Measurements from ENCODE around the gene CDKAL1. TPM values are rescaled to one million over a fixed set of nuclear protein-coding genes. Genes with fewer than 3 reads are reported as not detected.

Gene CDKAL1
- total RNA-seq, 1 experiment from 2014 or later = 20.6 TPM

- TF ChIP-seq ZNF512 (CRISPR knock-in tag; IDR thresholded peaks at IDR 0.05; ENCODE audit: borderline replicate concordance) = no peak
- no peak for TF ChIP-seq ZNF396 (CRISPR knock-in tag; IDR thresholded peaks at IDR 0.05; ENCODE audit: borderline replicate concordance)
Measured at GRCh38 chr6:20539387-20539786, 5.1 kb downstream of the CDKAL1 start (continued).

GRCh38 chr6:20540683-20541082 lies 6.4 kb downstream of the CDKAL1 start:
- POLR2A ChIA-PET = no interaction called here

DNA sequence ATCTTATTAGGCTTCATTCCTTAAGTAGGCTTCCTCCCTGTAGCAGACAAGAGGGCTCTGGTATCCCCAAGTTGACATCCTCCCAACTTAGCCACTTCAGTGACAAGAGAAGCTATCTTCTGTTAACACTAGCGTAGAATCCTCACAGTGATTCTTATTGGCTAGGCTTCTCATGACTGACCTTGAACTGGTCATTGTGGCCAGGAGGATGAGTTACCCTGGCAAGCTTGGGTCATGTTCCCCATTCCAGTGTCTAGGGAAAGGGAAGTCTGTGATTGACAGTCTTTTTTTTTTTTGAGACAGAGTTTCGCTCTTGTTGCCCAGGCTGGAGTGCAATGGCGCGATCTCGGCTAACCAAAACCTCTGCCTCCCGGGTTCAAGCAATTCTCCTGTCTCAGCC lies 7.1 kb downstream of the CDKAL1 start:
- Mint-ChIP-seq H3K36me3 (peaks cover 22% of the 10 kb centered on the region), H3K4me3 (no peak overlapping the region), H3K9me3 (no peaks in the 10 kb centered on the region), H3K4me1 (no peaks in the 10 kb centered on the region), H3K27ac (no peak overlapping the region), H3K27me3 (ENCODE audit: low read depth) (no peaks in the 10 kb centered on the region)
- ChIA-PET CTCF (interaction anchor here (1.6 kb wide), 1 partner anchor 9 kb away, joined by 6 read pairs; no protein-coding TSS in a partner anchor), POLR2A (no interaction called here)
- TF ChIP-seq CBFB (CRISPR knock-in tag; IDR thresholded peaks at IDR 0.05; ENCODE audit: low read depth) = no peak
- no peak for TF ChIP-seq ZNF121 (CRISPR knock-in tag; IDR thresholded peaks at IDR 0.05)
- no peak for TF ChIP-seq FOXP1 (CRISPR knock-in tag; IDR thresholded peaks at IDR 0.05; ENCODE audit: borderline replicate concordance)
- no peak for TF ChIP-seq NFE2L1 (CRISPR knock-in tag; IDR thresholded peaks at IDR 0.05)
- TF ChIP-seq, protein P1, sequence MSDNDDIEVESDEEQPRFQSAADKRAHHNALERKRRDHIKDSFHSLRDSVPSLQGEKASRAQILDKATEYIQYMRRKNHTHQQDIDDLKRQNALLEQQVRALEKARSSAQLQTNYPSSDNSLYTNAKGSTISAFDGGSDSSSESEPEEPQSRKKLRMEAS (CRISPR knock-in tag; IDR thresholded peaks at IDR 0.05) = no peak
- TF ChIP-seq, protein P2, sequence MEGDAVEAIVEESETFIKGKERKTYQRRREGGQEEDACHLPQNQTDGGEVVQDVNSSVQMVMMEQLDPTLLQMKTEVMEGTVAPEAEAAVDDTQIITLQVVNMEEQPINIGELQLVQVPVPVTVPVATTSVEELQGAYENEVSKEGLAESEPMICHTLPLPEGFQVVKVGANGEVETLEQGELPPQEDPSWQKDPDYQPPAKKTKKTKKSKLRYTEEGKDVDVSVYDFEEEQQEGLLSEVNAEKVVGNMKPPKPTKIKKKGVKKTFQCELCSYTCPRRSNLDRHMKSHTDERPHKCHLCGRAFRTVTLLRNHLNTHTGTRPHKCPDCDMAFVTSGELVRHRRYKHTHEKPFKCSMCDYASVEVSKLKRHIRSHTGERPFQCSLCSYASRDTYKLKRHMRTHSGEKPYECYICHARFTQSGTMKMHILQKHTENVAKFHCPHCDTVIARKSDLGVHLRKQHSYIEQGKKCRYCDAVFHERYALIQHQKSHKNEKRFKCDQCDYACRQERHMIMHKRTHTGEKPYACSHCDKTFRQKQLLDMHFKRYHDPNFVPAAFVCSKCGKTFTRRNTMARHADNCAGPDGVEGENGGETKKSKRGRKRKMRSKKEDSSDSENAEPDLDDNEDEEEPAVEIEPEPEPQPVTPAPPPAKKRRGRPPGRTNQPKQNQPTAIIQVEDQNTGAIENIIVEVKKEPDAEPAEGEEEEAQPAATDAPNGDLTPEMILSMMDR (IDR thresholded peaks at IDR 0.05) = no peak
- TF ChIP-seq USF2 (CRISPR knock-in tag; IDR thresholded peaks at IDR 0.05) = no peak
- TF ChIP-seq TEAD1 (CRISPR knock-in tag; IDR thresholded peaks at IDR 0.05) = no peak
- no peak for DNase-seq (ENCODE audit: low spot score)
- no peak for ATAC-seq

More at GRCh38 chr6:20540683-20541082, 6.4 kb downstream of the CDKAL1 start:
- no peaks in the 10 kb centered on the region for H3K27me3 Mint-ChIP-seq (ENCODE audit: low read depth)
- H3K27ac Mint-ChIP-seq = no peak overlapping the region
- no peak overlapping the region for H3K4me3 Mint-ChIP-seq
- no peaks in the 10 kb centered on the region for H3K9me3 Mint-ChIP-seq
- TF ChIP-seq IRF2 (CRISPR knock-in tag; IDR thresholded peaks at IDR 0.05; ENCODE audit: borderline replicate concordance, low read depth) (no peak), OVOL2 (CRISPR knock-in tag; IDR thresholded peaks at IDR 0.05; ENCODE audit: borderline replicate concordance) (no peak), ELF4 (CRISPR knock-in tag; IDR thresholded peaks at IDR 0.05; ENCODE audit: low read depth) (no peak), SOX15 (CRISPR knock-in tag; IDR thresholded peaks at IDR 0.05) (no peak), NR3C1 (CRISPR knock-in tag; conservative IDR thresholded peaks at IDR 0.05; ENCODE audit: low read depth) (no peak), FOXP1 (CRISPR knock-in tag; IDR thresholded peaks at IDR 0.05; ENCODE audit: borderline replicate concordance) (no peak), ZNF416 (CRISPR knock-in tag; IDR thresholded peaks at IDR 0.05) (no peak), CDX4 (CRISPR knock-in tag; IDR thresholded peaks at IDR 0.05; ENCODE audit: borderline replicate concordance) (no peak), ZBTB21 (CRISPR knock-in tag; IDR thresholded peaks at IDR 0.05; ENCODE audit: borderline replicate concordance) (no peak)
- TF ChIP-seq, protein P3, sequence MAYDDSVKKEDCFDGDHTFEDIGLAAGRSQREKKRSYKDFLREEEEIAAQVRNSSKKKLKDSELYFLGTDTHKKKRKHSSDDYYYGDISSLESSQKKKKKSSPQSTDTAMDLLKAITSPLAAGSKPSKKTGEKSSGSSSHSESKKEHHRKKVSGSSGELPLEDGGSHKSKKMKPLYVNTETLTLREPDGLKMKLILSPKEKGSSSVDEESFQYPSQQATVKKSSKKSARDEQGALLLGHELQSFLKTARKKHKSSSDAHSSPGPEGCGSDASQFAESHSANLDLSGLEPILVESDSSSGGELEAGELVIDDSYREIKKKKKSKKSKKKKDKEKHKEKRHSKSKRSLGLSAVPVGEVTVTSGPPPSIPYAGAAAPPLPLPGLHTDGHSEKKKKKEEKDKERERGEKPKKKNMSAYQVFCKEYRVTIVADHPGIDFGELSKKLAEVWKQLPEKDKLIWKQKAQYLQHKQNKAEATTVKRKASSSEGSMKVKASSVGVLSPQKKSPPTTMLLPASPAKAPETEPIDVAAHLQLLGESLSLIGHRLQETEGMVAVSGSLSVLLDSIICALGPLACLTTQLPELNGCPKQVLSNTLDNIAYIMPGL (CRISPR knock-in tag; IDR thresholded peaks at IDR 0.05) = no peak
- TF ChIP-seq, protein P4, sequence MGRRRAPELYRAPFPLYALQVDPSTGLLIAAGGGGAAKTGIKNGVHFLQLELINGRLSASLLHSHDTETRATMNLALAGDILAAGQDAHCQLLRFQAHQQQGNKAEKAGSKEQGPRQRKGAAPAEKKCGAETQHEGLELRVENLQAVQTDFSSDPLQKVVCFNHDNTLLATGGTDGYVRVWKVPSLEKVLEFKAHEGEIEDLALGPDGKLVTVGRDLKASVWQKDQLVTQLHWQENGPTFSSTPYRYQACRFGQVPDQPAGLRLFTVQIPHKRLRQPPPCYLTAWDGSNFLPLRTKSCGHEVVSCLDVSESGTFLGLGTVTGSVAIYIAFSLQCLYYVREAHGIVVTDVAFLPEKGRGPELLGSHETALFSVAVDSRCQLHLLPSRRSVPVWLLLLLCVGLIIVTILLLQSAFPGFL (CRISPR knock-in tag; IDR thresholded peaks at IDR 0.05; ENCODE audit: borderline replicate concordance) = no peak
- peaks cover 19% of the 10 kb centered on the region for H3K36me3 Mint-ChIP-seq
- peaks cover 1% of the 10 kb centered on the region for H3K4me1 Mint-ChIP-seq
- ATAC-seq = no peak
- CTCF ChIA-PET = interaction anchor here (1.6 kb wide), 1 partner anchor 10 kb away, joined by 6 read pairs; no protein-coding TSS in a partner anchor
- DNase-seq (ENCODE audit: low spot score) = no peak
